Astrocyte of the spinal cord (primary cell): ENCODE results near the gene LPP.

Experiments used
- DNase-seq: peaks from one replicate; pipeline ENCODE4 v3.0.0; 2011; ENCODE audit warnings: low read depth, low spot score
- H3K4me3 ChIP-seq: 2 replicates; pipeline ENCODE4 v1.5.1; 2011; ENCODE audit warnings: low read depth, mild to moderate bottlenecking, low read length, moderate library complexity
- CTCF ChIP-seq: IDR thresholded peaks from 2 replicates; pipeline ENCODE4 v1.5.1; 2012; ENCODE audit warnings: low read depth, mild to moderate bottlenecking, low read length, inconsistent platforms
- in situ Hi-C: cut with HindIII; loops from 2 replicates; pipeline ENCODE4 v1.10.0; 2017; ENCODE audit warnings: low sequenced_read_pairs

The LPP gene

GRCh38 chr3:188446766-188447165 is 292.8 kb downstream of the LPP start:
- in situ Hi-C loops: no loop called here
- TF ChIP-seq CTCF: no peak
- H3K4me3 ChIP-seq: no peak overlapping the region
- no peak for DNase-seq

- in situ Hi-C loops: no loop called here
- H3K4me3 ChIP-seq: no peak overlapping the region
- no peak for TF ChIP-seq CTCF
- DNase-seq: no peak
These were observed 294.9 kb downstream of the LPP start for GRCh38 chr3:188448813-188449212.

- TF ChIP-seq CTCF: no peak
- in situ Hi-C loops: no loop called here
- no peak overlapping the region for H3K4me3 ChIP-seq
- no peak for DNase-seq
These were observed 295.5 kb downstream of the LPP start for GRCh38 chr3:188449421-188449820.

- in situ Hi-C loops: no loop called here
- DNase-seq: no peak
- no peak overlapping the region for H3K4me3 ChIP-seq
- no peak for TF ChIP-seq CTCF
These were observed 298.3 kb downstream of the LPP start for GRCh38 chr3:188452158-188452772.

GRCh38 chr3:188453431-188454384 is 299.8 kb downstream of the LPP start:
- no peak for DNase-seq

GRCh38 chr3:188455748-188456147 is 301.8 kb downstream of the LPP start:
- DNase-seq: no peak
- in situ Hi-C loops: no loop called here
- TF ChIP-seq CTCF: no peak
- H3K4me3 ChIP-seq: no peak overlapping the region

More at GRCh38 chr3:188453431-188454384, 299.8 kb downstream of the LPP start:
- no peak for TF ChIP-seq CTCF
- in situ Hi-C loops: no loop called here
- no peak overlapping the region for H3K4me3 ChIP-seq
